Liver (tissue), 9 donors: Measurements from ENCODE around the gene NLRP9. TPM values are rescaled to one million over a fixed set of nuclear protein-coding genes. Genes with fewer than 3 reads are reported as not detected.

Experiments
- DNase-seq: peaks from one replicate; pipeline ENCODE4 v3.0.0-alpha.2; 2017; ENCODE audit warnings: low spot score
- H3K27ac ChIP-seq, 2 donors: one replicate each; pipeline ENCODE4 v1.7.0; 2013; ENCODE audit warnings: inconsistent platforms in 2 of 2, low read length in 2 of 2, control low read depth in 1 of 2, low read depth in 1 of 2, mild to moderate bottlenecking in 1 of 2
- H3K27me3 ChIP-seq, 4 donors: one replicate each; pipeline versions ENCODE4 v1.6.1 to v1.7.0; 2013; ENCODE audit warnings: low read length in 3 of 4, inconsistent platforms in 1 of 4, mild to moderate bottlenecking in 1 of 4, moderate library complexity in 1 of 4; ENCODE audit not compliant: control insufficient read depth in 4 of 4, insufficient read depth in 4 of 4
- H3K36me3 ChIP-seq, 4 donors: one replicate each; pipeline versions ENCODE4 v1.6.1 to v1.7.0; 2013; ENCODE audit warnings: low read length in 3 of 4, mild to moderate bottlenecking in 3 of 4, low read depth in 1 of 4, moderate library complexity in 1 of 4; ENCODE audit not compliant: control insufficient read depth in 4 of 4, insufficient read depth in 3 of 4
- H3K4me1 ChIP-seq, 4 donors: one replicate each; pipeline versions ENCODE4 v1.6.1 to v1.7.0; 2013; ENCODE audit warnings: low read length in 3 of 4, mild to moderate bottlenecking in 3 of 4, moderate library complexity in 1 of 4; ENCODE audit not compliant: control insufficient read depth in 4 of 4, insufficient read depth in 4 of 4
- H3K4me3 ChIP-seq, 3 donors: one replicate each; pipeline versions ENCODE4 v1.6.1 to v1.7.0; 2013; ENCODE audit warnings: low read length in 3 of 3, control low read depth in 1 of 3, low read depth in 1 of 3, mild to moderate bottlenecking in 1 of 3
- H3K9ac ChIP-seq, 2 donors: one replicate each; pipeline ENCODE4 v1.7.0; 2013; ENCODE audit warnings: low read length in 2 of 2, mild to moderate bottlenecking in 2 of 2, moderate library complexity in 2 of 2, control low read depth in 1 of 2, low read depth in 1 of 2
- H3K9me3 ChIP-seq, 4 donors: one replicate each; pipeline versions ENCODE4 v1.6.1 to v1.7.0; 2013; ENCODE audit warnings: low read length in 3 of 4; ENCODE audit not compliant: control insufficient read depth in 4 of 4
- EGR1 ChIP-seq, 2 donors: IDR thresholded peaks; 2 replicates each; pipeline ENCODE4 v1.6.1; 2016 to 2018; ENCODE audit warnings: antibody characterized with exemption in 2 of 2, low read depth in 2 of 2
- FOXA1 ChIP-seq: IDR thresholded peaks from 2 replicates; pipeline ENCODE4 v1.6.1; 2016; ENCODE audit warnings: antibody characterized with exemption
- GABPA ChIP-seq, 2 donors: IDR thresholded peaks in 1 of 2; conservative IDR thresholded peaks in 1 of 2; 2 replicates each; pipeline ENCODE4 v1.6.1; 2016; ENCODE audit warnings: antibody characterized with exemption in 2 of 2, mild to moderate bottlenecking in 1 of 2, moderate library complexity in 1 of 2
- HNF4A ChIP-seq, 2 donors: conservative IDR thresholded peaks; 2 replicates each; pipeline ENCODE4 v1.6.1; 2016; ENCODE audit warnings: antibody characterized with exemption in 2 of 2, mild to moderate bottlenecking in 2 of 2
- HNF4G ChIP-seq: IDR thresholded peaks from 2 replicates; pipeline ENCODE4 v1.6.1; 2016; ENCODE audit warnings: antibody characterized with exemption
- JUND ChIP-seq, 2 donors: IDR thresholded peaks; 2 replicates each; pipeline ENCODE4 v1.6.1; 2016; ENCODE audit warnings: antibody characterized with exemption in 2 of 2
- RAD21 ChIP-seq, 2 donors: IDR thresholded peaks; 2 replicates each; pipeline ENCODE4 v1.6.1; 2016; ENCODE audit warnings: antibody characterized with exemption in 2 of 2, mild to moderate bottlenecking in 2 of 2
- RXRA ChIP-seq, 2 donors: IDR thresholded peaks; 2 replicates each; pipeline ENCODE4 v1.6.1; 2017 to 2018; ENCODE audit warnings: antibody characterized with exemption in 2 of 2, mild to moderate bottlenecking in 1 of 2
- SP1 ChIP-seq: IDR thresholded peaks from 2 replicates; pipeline ENCODE4 v1.6.1; 2018; ENCODE audit warnings: antibody characterized with exemption, mild to moderate bottlenecking
- TAF1 ChIP-seq: conservative IDR thresholded peaks from 2 replicates; pipeline ENCODE4 v1.6.1; 2016; ENCODE audit warnings: antibody characterized with exemption, mild to moderate bottlenecking
- YY1 ChIP-seq: IDR thresholded peaks from 2 replicates; pipeline ENCODE4 v1.6.1; 2016; ENCODE audit warnings: antibody characterized with exemption, mild to moderate bottlenecking
- WGBS: extraction: QIAGEN DNeasy Blood & Tissue Kit; methylation state at CpG from one replicate; pipeline ENCODE4 v1.1.7; 2013; 5-methylcytosine and 5-hydroxymethylcytosine counted together
- polyA plus RNA-seq, 2 donors: library from polyadenylated mRNA; stranded (reverse) in 1 of 2; unstranded in 1 of 2; fragments of 200-250 nt in 1 of 2; fragments of >200 nt in 1 of 2; fragmentation: Nextera tagmentation in 1 of 2; extraction: Ambion mirVana in 1 of 2; gene quantifications; one replicate each; pipeline versions ENCODE4 v1.2.1 to v1.2.3, GENCODE V29; 2013 to 2015
- total RNA-seq, 2 donors: library from RNA; depleted of rRNA; stranded (reverse); fragments of >200 nt; gene quantifications; one replicate each; pipeline ENCODE4 v1.2.3, GENCODE V29; 2014
- TF ChIP-seq, protein P1 (sequence below): IDR thresholded peaks from 2 replicates; pipeline ENCODE4 v1.6.1; 2016; ENCODE audit warnings: antibody characterized with exemption
- TF ChIP-seq, protein P2 (sequence below): IDR thresholded peaks from 2 replicates; pipeline ENCODE4 v1.6.1; 2016; ENCODE audit warnings: antibody characterized with exemption
- TF ChIP-seq, protein P3 (sequence below): IDR thresholded peaks from 2 replicates; pipeline ENCODE4 v1.6.1; 2016; ENCODE audit warnings: antibody characterized with exemption, mild to moderate bottlenecking
- TF ChIP-seq, protein P4 (sequence below): fragments of 150-350 bp; IDR thresholded peaks from 2 replicates; pipeline ENCODE4 v1.5.1; 2017; ENCODE audit warnings: improper control_type of control experiment, low read depth, low read length; ENCODE audit not compliant: missing input control
- donor health status: healthy.
- donor health status: healthy.
- donor health status: healthy.
- donor health status: healthy.
- donor health status: healthy.

Gene NLRP9
- total and polyA plus RNA-seq, 4 donors: not detected

DNA sequence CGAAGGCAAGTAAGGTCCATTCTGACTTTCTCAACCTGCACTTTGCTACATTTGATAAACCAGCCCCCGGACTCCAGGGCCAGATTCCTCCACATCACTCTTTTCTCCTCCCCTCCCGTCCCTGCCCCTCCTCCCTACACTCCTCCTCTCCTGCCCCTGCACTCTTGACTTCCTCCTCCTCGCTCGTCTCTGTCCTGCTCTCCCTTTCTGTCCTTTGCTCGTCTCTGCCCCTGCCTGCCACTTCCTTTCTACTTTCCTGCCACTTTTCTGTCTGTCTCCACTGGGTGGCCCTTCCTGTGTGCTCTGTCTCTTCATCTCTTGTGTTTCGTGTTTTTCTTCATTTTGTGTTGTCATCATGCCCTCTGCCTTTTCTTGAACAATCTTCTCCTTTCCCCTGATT lies 76.4 kb downstream of the NLRP9 start:
- Histone ChIP-seq H3K9ac (no peak overlapping the region), H3K9me3 (no peaks in the 10 kb centered on the region), H3K27ac (no peak overlapping the region), H3K4me3 (no peak overlapping the region), H3K36me3 (peaks cover 27 to 56% (median 39%) of the 10 kb centered on the region in 4 donors), H3K4me1 (peaks cover 2 to 23% (median 22%) of the 10 kb centered on the region in 4 donors), H3K27me3 (no peaks in the 10 kb centered on the region)
- TF ChIP-seq, protein P1, sequence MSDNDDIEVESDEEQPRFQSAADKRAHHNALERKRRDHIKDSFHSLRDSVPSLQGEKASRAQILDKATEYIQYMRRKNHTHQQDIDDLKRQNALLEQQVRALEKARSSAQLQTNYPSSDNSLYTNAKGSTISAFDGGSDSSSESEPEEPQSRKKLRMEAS: no peak
- no peak for DNase-seq
- WGBS: 69% methylated on average over 7 of the region's 7 CpGs

DNA sequence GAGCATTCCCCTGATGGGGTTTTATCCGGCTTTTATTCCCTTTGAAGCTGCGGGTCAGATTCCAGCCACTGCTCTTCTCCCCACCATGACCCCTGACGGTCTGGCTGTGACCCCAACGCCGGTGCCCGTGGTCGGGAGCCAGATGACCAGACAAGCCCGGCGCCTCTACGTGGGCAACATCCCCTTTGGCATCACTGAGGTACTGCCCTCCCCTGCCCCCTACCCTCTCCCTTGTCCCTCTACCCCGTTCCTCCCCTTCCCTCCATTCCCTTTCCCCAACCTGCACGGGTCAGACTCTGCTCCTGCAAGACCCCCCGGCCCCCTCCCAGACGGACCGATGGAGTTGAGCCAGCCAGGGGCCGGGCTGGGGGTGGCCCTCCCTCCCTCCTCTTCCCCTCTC lies 77.2 kb downstream of the NLRP9 start:
- TF ChIP-seq, protein P1: no peak
- TF ChIP-seq, protein P2, sequence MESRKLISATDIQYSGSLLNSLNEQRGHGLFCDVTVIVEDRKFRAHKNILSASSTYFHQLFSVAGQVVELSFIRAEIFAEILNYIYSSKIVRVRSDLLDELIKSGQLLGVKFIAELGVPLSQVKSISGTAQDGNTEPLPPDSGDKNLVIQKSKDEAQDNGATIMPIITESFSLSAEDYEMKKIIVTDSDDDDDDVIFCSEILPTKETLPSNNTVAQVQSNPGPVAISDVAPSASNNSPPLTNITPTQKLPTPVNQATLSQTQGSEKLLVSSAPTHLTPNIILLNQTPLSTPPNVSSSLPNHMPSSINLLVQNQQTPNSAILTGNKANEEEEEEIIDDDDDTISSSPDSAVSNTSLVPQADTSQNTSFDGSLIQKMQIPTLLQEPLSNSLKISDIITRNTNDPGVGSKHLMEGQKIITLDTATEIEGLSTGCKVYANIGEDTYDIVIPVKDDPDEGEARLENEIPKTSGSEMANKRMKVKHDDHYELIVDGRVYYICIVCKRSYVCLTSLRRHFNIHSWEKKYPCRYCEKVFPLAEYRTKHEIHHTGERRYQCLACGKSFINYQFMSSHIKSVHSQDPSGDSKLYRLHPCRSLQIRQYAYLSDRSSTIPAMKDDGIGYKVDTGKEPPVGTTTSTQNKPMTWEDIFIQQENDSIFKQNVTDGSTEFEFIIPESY: no peak
- TF ChIP-seq HNF4A (conservative IDR thresholded peaks at IDR 0.05): no peak
- TF ChIP-seq, protein P3, sequence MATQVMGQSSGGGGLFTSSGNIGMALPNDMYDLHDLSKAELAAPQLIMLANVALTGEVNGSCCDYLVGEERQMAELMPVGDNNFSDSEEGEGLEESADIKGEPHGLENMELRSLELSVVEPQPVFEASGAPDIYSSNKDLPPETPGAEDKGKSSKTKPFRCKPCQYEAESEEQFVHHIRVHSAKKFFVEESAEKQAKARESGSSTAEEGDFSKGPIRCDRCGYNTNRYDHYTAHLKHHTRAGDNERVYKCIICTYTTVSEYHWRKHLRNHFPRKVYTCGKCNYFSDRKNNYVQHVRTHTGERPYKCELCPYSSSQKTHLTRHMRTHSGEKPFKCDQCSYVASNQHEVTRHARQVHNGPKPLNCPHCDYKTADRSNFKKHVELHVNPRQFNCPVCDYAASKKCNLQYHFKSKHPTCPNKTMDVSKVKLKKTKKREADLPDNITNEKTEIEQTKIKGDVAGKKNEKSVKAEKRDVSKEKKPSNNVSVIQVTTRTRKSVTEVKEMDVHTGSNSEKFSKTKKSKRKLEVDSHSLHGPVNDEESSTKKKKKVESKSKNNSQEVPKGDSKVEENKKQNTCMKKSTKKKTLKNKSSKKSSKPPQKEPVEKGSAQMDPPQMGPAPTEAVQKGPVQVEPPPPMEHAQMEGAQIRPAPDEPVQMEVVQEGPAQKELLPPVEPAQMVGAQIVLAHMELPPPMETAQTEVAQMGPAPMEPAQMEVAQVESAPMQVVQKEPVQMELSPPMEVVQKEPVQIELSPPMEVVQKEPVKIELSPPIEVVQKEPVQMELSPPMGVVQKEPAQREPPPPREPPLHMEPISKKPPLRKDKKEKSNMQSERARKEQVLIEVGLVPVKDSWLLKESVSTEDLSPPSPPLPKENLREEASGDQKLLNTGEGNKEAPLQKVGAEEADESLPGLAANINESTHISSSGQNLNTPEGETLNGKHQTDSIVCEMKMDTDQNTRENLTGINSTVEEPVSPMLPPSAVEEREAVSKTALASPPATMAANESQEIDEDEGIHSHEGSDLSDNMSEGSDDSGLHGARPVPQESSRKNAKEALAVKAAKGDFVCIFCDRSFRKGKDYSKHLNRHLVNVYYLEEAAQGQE: no peak
- no peak for TF ChIP-seq JUND (IDR thresholded peaks at IDR 0.05)
- TF ChIP-seq TAF1: no peak
- no peak for DNase-seq
- Histone ChIP-seq H3K9ac (no peak overlapping the region), H3K4me1 (peaks cover 6 to 32% (median 30%) of the 10 kb centered on the region in 4 donors), H3K4me3 (no peak overlapping the region), H3K36me3 (peaks cover 26 to 47% (median 31%) of the 10 kb centered on the region in 4 donors), H3K27ac (no peak overlapping the region), H3K27me3 (no peaks in the 10 kb centered on the region), H3K9me3 (no peaks in the 10 kb centered on the region)
- 81% methylated on average over 16 of the region's 16 CpGs for WGBS

DNA sequence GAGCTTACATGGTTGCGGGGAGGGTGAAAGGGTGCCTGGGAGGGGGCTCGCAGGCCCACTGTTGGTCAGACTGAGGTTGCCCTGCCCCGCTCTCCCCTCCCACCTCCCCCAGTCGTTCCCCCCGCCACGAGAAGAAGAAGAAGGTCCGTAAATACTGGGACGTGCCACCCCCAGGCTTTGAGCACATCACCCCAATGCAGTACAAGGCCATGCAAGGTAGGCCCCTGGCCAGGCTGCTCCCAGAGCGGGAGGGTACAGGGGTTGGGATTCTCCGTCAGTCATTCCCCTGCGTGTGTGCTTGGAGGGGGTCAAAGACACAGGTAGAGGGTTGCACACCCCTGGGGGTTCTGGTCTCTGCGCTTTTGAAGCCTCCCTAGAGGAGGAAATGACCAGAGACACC lies 77.8 kb downstream of the NLRP9 start:
- no peak overlapping the region for H3K9ac ChIP-seq
- TF ChIP-seq TAF1 (no peak), RXRA (IDR thresholded peaks at IDR 0.05) (no peak), GABPA (IDR thresholded peaks at IDR 0.05 in 1 of 2, conservative IDR thresholded peaks at IDR 0.05 in 1 of 2) (no peak), FOXA1 (no peak), YY1 (no peak), EGR1 (IDR thresholded peaks at IDR 0.05; ENCODE audit: low read depth in 2 of 2) (no peak), HNF4A (conservative IDR thresholded peaks at IDR 0.05) (no peak), SP1 (no peak), HNF4G (no peak), RAD21 (IDR thresholded peaks at IDR 0.05) (no peak)
- TF ChIP-seq, protein P3: no peak
- TF ChIP-seq, protein P1: no peak
- TF ChIP-seq, protein P4, sequence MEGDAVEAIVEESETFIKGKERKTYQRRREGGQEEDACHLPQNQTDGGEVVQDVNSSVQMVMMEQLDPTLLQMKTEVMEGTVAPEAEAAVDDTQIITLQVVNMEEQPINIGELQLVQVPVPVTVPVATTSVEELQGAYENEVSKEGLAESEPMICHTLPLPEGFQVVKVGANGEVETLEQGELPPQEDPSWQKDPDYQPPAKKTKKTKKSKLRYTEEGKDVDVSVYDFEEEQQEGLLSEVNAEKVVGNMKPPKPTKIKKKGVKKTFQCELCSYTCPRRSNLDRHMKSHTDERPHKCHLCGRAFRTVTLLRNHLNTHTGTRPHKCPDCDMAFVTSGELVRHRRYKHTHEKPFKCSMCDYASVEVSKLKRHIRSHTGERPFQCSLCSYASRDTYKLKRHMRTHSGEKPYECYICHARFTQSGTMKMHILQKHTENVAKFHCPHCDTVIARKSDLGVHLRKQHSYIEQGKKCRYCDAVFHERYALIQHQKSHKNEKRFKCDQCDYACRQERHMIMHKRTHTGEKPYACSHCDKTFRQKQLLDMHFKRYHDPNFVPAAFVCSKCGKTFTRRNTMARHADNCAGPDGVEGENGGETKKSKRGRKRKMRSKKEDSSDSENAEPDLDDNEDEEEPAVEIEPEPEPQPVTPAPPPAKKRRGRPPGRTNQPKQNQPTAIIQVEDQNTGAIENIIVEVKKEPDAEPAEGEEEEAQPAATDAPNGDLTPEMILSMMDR: no peak

More for the DNA sequence above, 77.8 kb downstream of the NLRP9 start:
- H3K4me1 ChIP-seq: peaks cover 8 to 36% (median 35%) of the 10 kb centered on the region in 4 donors
- peaks cover 25 to 45% (median 27%) of the 10 kb centered on the region in 4 donors for H3K36me3 ChIP-seq
- no peaks in the 10 kb centered on the region for H3K9me3 ChIP-seq
- no peaks in the 10 kb centered on the region for H3K27me3 ChIP-seq
- no peak overlapping the region for H3K4me3 ChIP-seq
- no peak for DNase-seq
- H3K27ac ChIP-seq: no peak overlapping the region
- WGBS: 88% methylated on average over 12 of the region's 12 CpGs
